Fibroblast of peridontal ligament (primary cell): ENCODE data around the gene PSMB1.
"Not testable (repeated sequence)": the region's sequence is repeated elsewhere in the genome, so short reads cannot be mapped to it uniquely, and the experiment has no call there.

Source experiments
- DNase-seq: peaks from one replicate; pipeline ENCODE4 v3.0.0-alpha.2; 2010; ENCODE audit errors: extremely low read depth

The PSMB1 gene

DNA sequence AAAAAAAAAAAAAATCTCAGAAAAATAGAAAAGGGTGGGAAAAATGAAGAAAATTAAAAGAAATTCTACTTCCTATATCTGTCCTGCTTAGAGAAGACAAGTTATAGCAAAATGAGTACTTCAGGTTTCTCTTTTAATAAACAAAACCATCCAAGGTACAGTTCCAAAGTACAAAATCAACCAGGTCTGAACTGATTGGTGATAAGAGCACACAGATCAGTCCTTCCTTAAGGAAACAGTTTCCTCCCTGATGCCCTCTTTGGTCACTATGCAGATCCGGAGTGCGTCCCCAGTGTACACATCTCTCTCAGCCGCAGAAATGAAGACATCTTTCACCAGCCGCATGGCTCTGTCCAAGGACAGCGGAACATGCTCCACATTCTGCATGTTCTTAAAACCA lies 18.1 kb downstream of the PSMB1 start:
- DNase-seq = no peak

GRCh38 chr6:170533792-170534191 lies 19.3 kb downstream of the PSMB1 start:
- no peak for DNase-seq

GRCh38 chr6:170532867-170533488 lies 20.1 kb downstream of the PSMB1 start:
- no peak for DNase-seq

DNA sequence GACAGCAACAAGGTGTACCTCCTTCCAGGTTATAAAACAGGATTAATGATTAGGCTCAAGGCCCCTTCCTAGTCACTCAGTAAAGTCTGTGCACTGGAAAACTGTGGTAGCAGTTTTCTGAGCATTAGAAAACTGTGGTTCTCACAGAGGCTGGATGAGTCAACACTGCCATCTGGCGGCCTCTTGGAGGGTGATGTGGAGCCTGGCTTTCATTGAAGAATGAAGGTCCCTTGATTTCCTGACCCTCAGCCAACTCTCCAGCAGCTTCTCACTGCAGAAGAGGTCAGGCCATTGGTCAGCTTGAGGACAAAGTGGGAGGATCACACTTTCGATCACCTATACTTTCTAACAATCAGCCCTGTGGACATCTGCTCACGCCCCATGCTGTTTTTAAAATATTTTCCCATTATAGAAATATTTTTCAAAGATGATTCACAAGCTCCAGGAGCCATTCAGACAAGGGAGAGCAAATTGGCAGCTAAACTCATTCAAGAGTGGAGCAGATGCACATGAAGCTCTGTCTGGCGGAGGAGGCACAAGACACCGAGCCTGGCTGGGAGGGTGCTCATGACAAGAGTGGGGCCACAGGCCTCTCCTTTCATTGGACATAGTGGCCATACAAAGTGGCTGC lies 23.2 kb downstream of the PSMB1 start:
- peak; percentile 81 for DNase-seq

DNA sequence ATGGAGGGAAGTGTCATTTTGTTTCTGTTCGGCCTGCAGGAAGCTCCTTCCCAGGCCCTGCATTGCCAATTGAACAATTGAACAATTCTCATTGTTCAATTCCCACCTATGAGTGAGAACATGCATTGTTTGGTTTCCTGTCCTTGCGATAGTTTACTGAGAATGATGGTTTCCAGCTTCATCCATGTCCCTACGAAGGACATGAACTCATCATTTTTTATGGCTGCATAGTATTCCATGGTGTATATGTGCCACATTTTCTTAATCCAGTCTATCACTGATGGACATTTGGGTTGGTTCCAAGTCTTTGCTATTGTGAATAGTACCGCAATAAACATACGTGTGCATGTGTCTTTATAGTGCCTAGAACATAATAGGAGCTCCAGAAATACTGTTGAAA lies 25.1 kb downstream of the PSMB1 start:
- not testable (repeated sequence) for DNase-seq

DNA sequence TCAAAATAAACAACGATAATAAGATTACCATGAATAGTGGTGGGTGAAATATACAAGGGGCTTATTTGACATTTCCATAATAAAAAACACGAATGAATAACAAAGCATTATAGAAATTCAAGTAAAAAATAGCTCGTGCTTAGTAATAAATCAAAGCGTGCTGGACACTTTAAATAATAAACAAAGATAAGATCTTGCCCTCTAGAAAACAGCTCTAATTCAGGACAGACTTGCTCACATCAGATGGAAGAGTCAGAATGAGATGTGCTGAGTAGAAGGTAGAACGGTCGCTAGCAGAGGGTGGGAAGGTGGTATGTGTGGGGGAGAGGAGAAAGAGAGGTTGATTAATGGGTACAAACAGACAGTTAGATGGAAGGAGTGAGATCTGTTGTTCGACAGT lies 27.3 kb downstream of the PSMB1 start:
- DNase-seq = no peak

GRCh38 chr6:170524172-170524502 lies 29.0 kb downstream of the PSMB1 start:
- DNase-seq = no peak

- DNase-seq = no peak
Observed at GRCh38 chr6:170523256-170524171, 29.6 kb downstream of the PSMB1 start.

GRCh38 chr6:170522565-170523183 lies 30.4 kb downstream of the PSMB1 start:
- no peak for DNase-seq

DNA sequence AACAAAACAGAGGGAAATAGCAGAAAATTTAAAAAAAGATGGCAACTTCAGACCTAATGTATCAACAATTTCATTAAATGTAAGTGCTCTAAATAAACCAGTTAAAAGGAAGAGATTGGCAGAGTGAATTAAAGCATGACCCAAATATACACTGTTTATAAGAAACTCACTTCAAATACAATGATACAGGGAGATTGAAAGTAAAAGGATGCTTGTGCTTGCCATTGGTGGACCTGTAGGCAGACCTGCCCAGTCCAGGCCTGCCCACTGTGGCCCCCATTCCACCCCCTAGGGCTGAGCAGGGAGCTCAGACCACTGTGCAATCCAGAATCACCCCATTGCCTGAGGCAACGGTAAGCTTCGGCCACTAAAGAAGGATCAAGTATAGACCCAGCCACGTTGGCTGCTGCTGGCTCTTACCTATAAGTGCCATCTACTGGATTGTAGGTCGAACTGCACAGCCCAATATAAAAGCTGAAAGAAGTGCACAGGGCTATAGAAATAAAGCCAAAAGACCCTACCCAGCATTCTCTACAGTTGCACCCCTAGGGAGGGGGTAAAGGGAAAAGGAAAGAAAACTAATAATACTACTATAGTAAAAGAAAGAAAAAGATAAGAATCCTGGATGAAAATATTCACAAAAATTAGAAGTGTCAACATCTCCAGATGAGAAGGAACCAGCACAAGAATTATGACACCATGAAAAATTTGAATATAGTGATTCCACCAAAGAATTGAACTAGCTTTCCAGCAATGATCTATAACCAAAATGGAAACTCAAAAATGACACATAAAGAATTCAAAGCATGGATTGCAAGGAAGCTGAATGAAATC lies 36.1 kb downstream of the PSMB1 start:
- peak; percentile 75 for DNase-seq

- DNase-seq = no peak
Observed at GRCh38 chr6:170514908-170515307, 38.2 kb downstream of the PSMB1 start.

DNA sequence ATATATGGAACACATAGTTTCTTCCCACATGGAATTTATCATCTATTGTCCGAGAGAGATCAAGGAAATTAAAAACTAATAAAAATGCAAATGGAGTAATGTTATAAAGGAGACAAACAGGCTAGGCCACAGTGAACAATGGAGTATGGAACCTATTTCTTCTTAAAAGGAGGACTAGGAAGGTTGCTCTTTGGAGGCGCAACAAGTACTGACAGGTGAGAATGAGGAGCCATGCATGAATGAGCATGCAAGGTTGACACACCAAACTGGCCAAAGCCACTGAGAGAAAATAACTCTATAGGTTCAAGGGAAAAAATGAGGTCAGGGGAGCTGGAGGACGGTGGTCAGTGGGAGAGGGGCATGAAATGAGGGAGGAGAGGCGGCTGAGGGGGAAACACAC lies 40.9 kb downstream of the PSMB1 start:
- no peak for DNase-seq

DNA sequence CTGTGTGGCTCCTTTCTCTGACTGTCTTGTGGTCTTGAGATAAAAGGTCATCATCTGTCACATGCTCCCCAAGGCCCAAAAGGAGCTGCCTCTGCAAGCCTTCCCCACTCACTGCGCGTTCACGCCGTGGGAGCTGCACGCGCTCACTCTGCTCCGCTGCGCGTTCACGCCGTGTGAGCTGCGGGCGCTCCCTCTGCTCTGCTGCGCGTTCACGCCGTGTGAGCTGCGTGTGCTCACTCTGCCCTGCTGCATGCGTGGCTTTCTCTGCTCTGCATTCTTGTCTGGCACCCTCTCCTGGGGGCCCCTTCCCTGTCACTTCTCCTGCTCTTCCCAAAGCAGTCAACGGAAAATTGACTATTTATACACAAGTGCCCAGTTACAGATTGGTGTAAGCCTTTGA lies 42.5 kb downstream of the PSMB1 start:
- no peak for DNase-seq

DNA sequence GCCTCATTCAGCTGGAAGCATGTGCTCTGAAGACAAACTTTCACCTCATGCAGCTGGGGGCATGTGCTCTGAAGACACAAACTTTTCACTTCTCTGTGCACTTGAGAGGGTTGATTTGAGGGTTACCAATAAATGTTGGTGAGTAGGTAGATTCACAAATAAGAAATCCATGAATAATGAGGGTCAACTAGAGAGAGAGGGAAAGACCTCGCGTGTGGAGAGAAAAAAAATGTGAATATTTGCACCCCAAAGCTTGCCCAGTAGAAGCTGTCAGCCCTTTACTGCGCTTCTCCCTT lies 43.4 kb downstream of the PSMB1 start:
- no peak for DNase-seq

DNA sequence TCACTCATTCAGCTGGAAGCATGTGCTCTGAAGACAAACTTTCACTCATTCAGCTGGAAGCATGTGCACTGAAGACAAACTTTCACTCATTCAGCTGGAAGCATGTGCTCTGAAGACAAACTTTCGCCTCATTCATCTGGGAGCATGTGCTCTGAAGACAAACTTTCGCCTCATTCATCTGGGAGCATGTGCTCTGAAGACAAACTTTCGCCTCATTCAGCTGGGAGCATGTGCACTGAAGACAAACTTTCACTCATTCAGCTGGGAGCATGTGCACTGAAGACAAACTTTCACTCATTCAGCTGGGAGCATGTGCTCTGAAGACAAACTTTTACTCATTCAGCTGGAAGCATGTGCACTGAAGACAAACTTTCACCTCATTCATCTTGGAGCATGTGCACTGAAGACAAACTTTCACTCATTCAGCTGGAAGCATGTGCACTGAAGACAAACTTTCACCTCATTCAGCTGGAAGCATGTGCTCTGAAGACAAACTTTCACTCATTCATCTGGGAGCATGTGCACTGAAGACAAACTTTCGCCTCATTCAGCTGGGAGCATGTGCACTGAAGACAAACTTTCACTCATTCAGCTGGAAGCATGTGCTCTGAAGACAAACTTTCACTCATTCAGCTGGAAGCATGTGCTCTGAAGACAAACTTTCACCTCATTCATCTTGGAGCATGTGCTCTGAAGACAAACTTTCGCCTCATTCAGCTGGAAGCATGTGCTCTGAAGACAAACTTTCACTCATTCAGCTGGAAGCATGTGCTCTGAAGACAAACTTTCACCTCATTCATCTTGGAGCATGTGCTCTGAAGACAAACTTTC lies 44.0 kb downstream of the PSMB1 start:
- DNase-seq = not testable (repeated sequence)

GRCh38 chr6:170508275-170508674 lies 44.8 kb downstream of the PSMB1 start:
- not testable (repeated sequence) for DNase-seq

DNA sequence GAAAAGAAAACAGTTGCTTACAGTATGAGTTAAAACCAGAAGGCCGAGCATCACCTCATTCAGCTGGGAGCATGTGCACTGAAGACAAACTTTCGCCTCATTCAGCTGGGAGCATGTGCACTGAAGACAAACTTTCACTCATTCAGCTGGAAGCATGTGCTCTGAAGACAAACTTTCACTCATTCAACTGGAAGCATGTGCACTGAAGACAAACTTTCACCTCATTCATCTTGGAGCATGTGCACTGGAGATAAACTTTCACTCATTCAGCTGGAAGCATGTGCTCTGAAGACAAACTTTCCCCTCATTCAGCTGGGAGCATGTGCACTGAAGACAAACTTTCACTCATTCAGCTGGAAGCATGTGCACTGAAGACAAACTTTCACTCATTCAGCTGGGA lies 45.4 kb downstream of the PSMB1 start:
- not testable (repeated sequence) for DNase-seq

GRCh38 chr6:170506446-170506845 lies 46.7 kb downstream of the PSMB1 start:
- no peak for DNase-seq

DNA sequence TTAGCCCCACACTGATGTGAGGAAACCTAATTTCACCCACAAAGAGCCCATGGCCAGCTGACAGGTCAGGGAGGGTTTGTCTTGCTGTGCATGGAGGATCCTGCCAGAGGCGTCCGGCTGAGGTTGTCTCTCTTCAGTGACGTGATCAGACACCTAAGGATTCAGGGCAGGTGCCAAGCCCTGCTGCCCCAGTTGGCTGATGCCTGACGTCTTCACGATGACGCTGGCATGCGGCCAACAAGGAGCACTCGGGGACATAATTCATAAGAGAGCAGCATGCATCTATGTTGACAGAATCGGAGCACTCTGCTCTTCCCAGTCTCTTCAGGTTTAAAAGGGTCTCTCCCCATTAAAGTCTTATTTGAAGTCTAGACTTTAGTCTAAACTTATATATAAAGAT lies 47.8 kb downstream of the PSMB1 start:
- no peak for DNase-seq

DNA sequence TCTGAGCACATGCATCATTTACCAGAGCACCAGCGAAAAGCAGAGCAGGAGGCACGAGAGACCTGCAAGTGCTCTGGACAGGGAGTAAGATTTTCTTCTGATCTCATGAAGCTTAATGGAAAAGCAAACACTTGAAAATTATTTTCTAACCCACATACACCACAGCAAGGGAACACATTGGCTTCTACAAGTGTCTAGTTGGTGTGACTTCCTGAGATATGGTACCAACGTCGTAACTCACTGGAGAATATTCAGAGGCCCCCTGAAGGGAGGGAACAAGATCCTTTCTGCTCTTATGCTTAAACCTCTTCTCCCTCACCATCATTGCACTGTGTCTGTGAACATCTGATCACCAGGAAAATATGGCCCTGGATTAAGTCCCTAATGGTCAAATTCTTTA lies 48.6 kb downstream of the PSMB1 start:
- DNase-seq = no peak

DNA sequence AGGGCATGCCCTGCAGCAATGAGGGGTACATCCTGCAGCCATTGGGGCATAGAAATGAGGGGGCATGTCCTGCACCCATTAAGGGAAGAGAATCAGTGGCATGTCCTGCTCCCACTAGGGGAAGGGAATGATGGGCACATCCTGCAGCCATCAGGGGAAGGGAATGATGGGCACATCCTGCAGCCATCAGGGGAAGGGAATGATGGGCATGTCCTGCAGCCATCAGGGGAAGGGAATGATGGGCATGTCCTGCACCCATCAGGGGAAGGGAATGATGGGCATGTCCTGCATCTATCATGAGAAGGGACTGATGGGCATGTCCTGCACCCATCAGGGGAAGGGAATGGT lies 49.7 kb downstream of the PSMB1 start:
- DNase-seq = no peak
